DOHH2 (cell line): ENCODE data around the gene CDX1.

Experiments used
- EZH2phosphoT487 ChIP-seq: fragments of 200-600 bp; sonication (generic); IDR thresholded peaks from 2 replicates; pipeline ENCODE4 v1.6.1; 2017; ENCODE audit warnings: borderline replicate concordance, mild to moderate bottlenecking, antibody characterized with exemption, low read length, moderate library complexity, mixed read lengths
- TF ChIP-seq, protein P1 (sequence below): fragments of 200-600 bp; sonication (generic); IDR thresholded peaks from one replicate; pipeline ENCODE4 v1.5.1; 2014; ENCODE audit warnings: antibody characterized with exemption, mild to moderate bottlenecking, low read depth, low read length; ENCODE audit not compliant: poor library complexity, severe bottlenecking

DNA sequence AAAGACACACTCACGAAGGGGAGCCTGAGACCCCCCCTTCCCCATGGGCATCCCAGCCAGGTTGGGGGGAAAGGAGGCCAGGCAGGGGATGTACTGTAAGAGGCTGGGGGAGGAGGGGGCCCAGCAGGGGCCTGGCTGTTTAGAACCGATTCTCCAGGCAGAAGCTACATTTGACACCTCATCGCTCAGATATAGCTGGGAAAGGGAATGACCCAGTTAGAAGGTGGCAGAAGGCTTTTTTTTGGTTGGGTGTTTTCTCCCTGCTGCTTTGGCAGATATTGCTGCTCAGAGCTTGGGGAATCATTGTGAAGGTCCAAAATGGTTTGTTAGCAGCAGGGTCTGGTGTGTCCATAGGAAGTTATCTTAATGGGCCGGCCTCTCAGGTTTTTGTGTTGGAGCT is 6.0 kb downstream of the CDX1 start:
- TF ChIP-seq, protein P1, sequence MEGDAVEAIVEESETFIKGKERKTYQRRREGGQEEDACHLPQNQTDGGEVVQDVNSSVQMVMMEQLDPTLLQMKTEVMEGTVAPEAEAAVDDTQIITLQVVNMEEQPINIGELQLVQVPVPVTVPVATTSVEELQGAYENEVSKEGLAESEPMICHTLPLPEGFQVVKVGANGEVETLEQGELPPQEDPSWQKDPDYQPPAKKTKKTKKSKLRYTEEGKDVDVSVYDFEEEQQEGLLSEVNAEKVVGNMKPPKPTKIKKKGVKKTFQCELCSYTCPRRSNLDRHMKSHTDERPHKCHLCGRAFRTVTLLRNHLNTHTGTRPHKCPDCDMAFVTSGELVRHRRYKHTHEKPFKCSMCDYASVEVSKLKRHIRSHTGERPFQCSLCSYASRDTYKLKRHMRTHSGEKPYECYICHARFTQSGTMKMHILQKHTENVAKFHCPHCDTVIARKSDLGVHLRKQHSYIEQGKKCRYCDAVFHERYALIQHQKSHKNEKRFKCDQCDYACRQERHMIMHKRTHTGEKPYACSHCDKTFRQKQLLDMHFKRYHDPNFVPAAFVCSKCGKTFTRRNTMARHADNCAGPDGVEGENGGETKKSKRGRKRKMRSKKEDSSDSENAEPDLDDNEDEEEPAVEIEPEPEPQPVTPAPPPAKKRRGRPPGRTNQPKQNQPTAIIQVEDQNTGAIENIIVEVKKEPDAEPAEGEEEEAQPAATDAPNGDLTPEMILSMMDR, result no peak
- no peak for TF ChIP-seq EZH2phosphoT487
